HEK293 (cell line): ENCODE data around the gene PARL.

Source experiments
- CTCF ChIA-PET: fragments of 350-600 bp; formaldehyde crosslinking; extraction: SDS; loops from one replicate; lab custom pipeline; 2021; ENCODE audit warnings: antibody characterized with exemption; lab: Yijun Ruan, JAX
- POLR2A ChIA-PET: fragments of 300-600 bp; formaldehyde crosslinking; extraction: SDS; loops from one replicate; lab custom pipeline; 2020; ENCODE audit warnings: antibody characterized with exemption, inconsistent platforms; lab: Yijun Ruan, JAX
- H3K27ac ChIP-seq: fragments of 200-500 bp; sonication (Bioruptor generic); 2 replicates; pipeline ENCODE4 v1.5.1; 2014; ENCODE audit warnings: low read depth, low read length, control low read depth, inconsistent platforms; ENCODE audit errors: extremely low read depth
- H3K36me3 ChIP-seq, 2 experiments: fragments of 200-500 bp in 1 of 2; sonication (Bioruptor generic) in 1 of 2; 1 replicate in 1 of 2; 2 replicates in 1 of 2; pipeline ENCODE4 v1.5.1; 2014 to 2017; ENCODE audit warnings: inconsistent platforms in 2 of 2, low read length in 2 of 2; ENCODE audit not compliant: control insufficient read depth in 2 of 2, insufficient read depth in 1 of 2
- H3K4me1 ChIP-seq: fragments of 200-500 bp; sonication (Bioruptor generic); 2 replicates; pipeline ENCODE4 v1.5.1; 2014; ENCODE audit warnings: mild to moderate bottlenecking, low read length, inconsistent platforms; ENCODE audit not compliant: control insufficient read depth, insufficient read depth
- H3K4me3 ChIP-seq: 2 replicates; pipeline ENCODE4 v1.5.1; 2011; ENCODE audit warnings: low read depth, mild to moderate bottlenecking, control low read depth, low read length, moderate library complexity
- H3K9me3 ChIP-seq: fragments of 200-500 bp; sonication (Bioruptor generic); 2 replicates; pipeline ENCODE4 v1.5.1; 2014; ENCODE audit warnings: low read depth, low read length, inconsistent platforms; ENCODE audit not compliant: control insufficient read depth, insufficient read depth
- BCL6B ChIP-seq: fragments of 450-650 bp; formaldehyde crosslinking; IDR thresholded peaks from 2 replicates; pipeline ENCODE4 v1.5.1; 2017; ENCODE audit warnings: missing biosample characterization, missing genetic modification characterization
- GFI1B ChIP-seq: fragments of 450-650 bp; formaldehyde crosslinking; IDR thresholded peaks from 2 replicates; pipeline ENCODE4 v1.5.1; 2016; ENCODE audit warnings: missing biosample characterization, missing genetic modification characterization
- KLF7 ChIP-seq: fragments of 450-650 bp; formaldehyde crosslinking; IDR thresholded peaks from 2 replicates; pipeline ENCODE4 v1.5.1; 2016; ENCODE audit warnings: missing biosample characterization, missing genetic modification characterization, borderline replicate concordance
- SCRT2 ChIP-seq: fragments of 450-650 bp; formaldehyde crosslinking; IDR thresholded peaks from 2 replicates; pipeline ENCODE4 v1.5.1; 2016; ENCODE audit warnings: missing biosample characterization, missing genetic modification characterization
- TSHZ1 ChIP-seq: fragments of 450-650 bp; formaldehyde crosslinking; IDR thresholded peaks from 2 replicates; pipeline ENCODE4 v1.5.1; 2016; ENCODE audit warnings: missing biosample characterization, missing genetic modification characterization, borderline replicate concordance
- ZBTB17 ChIP-seq: fragments of 450-650 bp; formaldehyde crosslinking; IDR thresholded peaks from 2 replicates; pipeline ENCODE4 v1.5.1; 2016; ENCODE audit warnings: missing biosample characterization, missing genetic modification characterization
- ZNF174 ChIP-seq: fragments of 450-650 bp; formaldehyde crosslinking; IDR thresholded peaks from 2 replicates; pipeline ENCODE4 v1.5.0; 2017; ENCODE audit warnings: missing biosample characterization, mild to moderate bottlenecking, missing genetic modification characterization
- ZNF211 ChIP-seq: fragments of 450-650 bp; formaldehyde crosslinking; IDR thresholded peaks from 2 replicates; pipeline ENCODE4 v1.5.1; 2016; ENCODE audit warnings: low read depth, missing biosample characterization, missing genetic modification characterization
- ZNF394 ChIP-seq: fragments of 450-650 bp; formaldehyde crosslinking; IDR thresholded peaks from 2 replicates; pipeline ENCODE4 v1.5.1; 2016; ENCODE audit warnings: missing biosample characterization, missing genetic modification characterization, mild to moderate bottlenecking, moderate library complexity, borderline replicate concordance
- ZNF426 ChIP-seq: fragments of 450-650 bp; formaldehyde crosslinking; IDR thresholded peaks from 2 replicates; pipeline ENCODE4 v1.5.1; 2017; ENCODE audit warnings: missing biosample characterization, missing genetic modification characterization, mild to moderate bottlenecking, inconsistent platforms, moderate library complexity
- ZNF549 ChIP-seq: fragments of 450-650 bp; IDR thresholded peaks from 2 replicates; pipeline ENCODE4 v1.5.1; 2018; ENCODE audit warnings: missing biosample characterization, missing genetic modification characterization, mild to moderate bottlenecking, inconsistent platforms, moderate library complexity
- ZNF701 ChIP-seq: fragments of 450-650 bp; formaldehyde crosslinking; IDR thresholded peaks from 2 replicates; pipeline ENCODE4 v1.5.1; 2016; ENCODE audit warnings: missing biosample characterization, missing genetic modification characterization

PARL gene

GRCh38 chr3:183781246-183781645 lies 103.4 kb downstream of the PARL start:
- TF ChIP-seq KLF7 (tag by site-specific recombination) (no peak), ZNF701 (no peak), ZNF426 (tag by site-specific recombination) (no peak), ZNF394 (tag by site-specific recombination) (no peak), TSHZ1 (no peak), GFI1B (tag by site-specific recombination) (no peak), BCL6B (tag by site-specific recombination) (no peak), ZBTB17 (tag by site-specific recombination) (no peak), ZNF549 (tag by site-specific recombination) (no peak), ZNF211 (tag by site-specific recombination) (no peak)
- ChIA-PET CTCF (interaction anchor here (0.7 kb wide), 1 partner anchor 85 kb away, joined by 3 read pairs; no protein-coding TSS in a partner anchor), POLR2A (no interaction called here)
- no peak overlapping the region for H3K4me3 ChIP-seq
- no peaks in the 10 kb centered on the region for H3K9me3 ChIP-seq
- no peaks in the 10 kb centered on the region for H3K4me1 ChIP-seq
- peaks cover 27 to 83% of the 10 kb centered on the region in 2 experiments for H3K36me3 ChIP-seq
- no peak overlapping the region for H3K27ac ChIP-seq

DNA sequence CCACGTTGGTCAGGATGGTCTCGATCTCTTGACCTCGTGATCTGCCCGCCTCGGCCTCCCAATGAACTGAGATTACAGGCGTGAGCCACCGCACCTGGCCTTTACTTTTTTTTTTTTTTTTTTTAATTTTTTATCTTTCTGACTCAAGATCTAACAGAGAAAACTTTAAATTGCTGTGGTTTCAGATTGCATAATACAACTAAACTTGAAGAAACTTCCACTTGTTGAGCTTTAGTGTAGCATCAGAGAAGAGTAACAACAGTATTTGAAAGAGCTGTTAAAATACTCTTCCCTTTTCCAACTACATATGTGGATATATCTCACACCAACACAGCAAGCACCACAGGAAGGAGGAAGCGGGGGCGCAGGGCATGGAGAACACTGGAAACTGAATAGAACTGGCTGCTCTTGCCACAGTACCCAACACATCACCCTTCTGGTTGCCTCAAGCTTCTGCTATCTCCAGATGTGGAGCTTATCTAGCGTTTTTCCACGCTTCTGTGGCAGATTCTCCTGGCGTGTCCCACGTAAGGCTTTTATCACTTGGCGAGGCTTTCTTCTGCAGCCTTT lies 104.7 kb downstream of the PARL start:
- CTCF ChIA-PET, result interaction anchor here (0.6 to 1.2 kb wide), 2 partner anchors 13 to 781 kb away, joined by 3 to 4 read pairs; no protein-coding TSS in a partner anchor
- H3K4me1 ChIP-seq, result no peaks in the 10 kb centered on the region
- TF ChIP-seq ZNF174 (tag by site-specific recombination) (no peak), SCRT2 (0 out of 2 replicates have a peak, but pooled peaks have one; percentile 26)
- POLR2A ChIA-PET, result no interaction called here
- H3K9me3 ChIP-seq, result no peaks in the 10 kb centered on the region
- peaks cover 34 to 87% of the 10 kb centered on the region in 2 experiments for H3K36me3 ChIP-seq
- H3K27ac ChIP-seq, result no peak overlapping the region
- no peak overlapping the region for H3K4me3 ChIP-seq
